Stimulated activated CD4-positive, alpha-beta T cell treated with anti-CD3 and anti-CD28 coated beads, Interleukin-4, amount 100 ng/mL, for 1 hour (primary cell): ENCODE results near the gene KCNJ14.
A peak's percentile ranks its signal among the peaks of the same experiment; 100 is the strongest.

ENCODE experiments used
- DNase-seq: peaks from one replicate; pipeline ENCODE4 v3.0.0-alpha.2; 2020

KCNJ14 gene

DNA sequence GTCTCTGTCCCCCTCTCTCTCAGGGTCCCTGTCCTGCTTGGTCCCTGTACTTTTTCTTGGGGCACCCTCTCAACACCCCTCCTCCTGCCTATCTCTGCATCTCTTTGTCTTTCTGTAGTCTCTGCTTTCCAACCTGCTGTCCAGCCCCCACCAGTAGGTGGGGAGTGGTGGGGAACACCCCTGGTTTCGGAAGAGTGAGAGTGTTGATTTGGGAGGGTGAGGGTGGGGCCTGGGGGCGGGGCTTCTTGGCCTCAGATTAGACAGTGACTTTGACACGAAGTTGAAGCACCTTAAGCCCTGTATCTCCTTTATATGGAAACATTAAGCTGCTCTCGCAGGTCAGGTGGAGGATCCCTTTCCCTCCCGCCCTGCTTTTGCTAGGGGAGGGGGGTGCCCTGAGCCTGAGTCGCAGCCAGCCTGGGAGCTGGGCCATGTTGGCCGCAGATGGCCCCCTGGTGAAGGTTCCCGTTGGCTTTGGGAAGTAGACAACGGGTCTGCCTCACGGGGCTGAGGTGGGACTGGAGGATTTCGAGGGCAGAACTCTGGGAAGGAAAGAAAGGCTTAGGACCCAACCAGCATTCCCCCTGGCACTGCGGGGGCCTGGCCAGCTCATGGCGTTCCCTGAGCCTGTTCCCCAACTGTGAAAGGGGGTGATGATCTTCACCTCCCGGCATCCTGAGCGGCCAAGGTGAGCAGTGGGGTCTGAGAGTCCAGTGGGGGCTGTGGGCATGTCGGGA, at the start of gene KCNJ14:
KCNJ14 (plus strand) TSS at position 404 of the 737 bp plus-strand sequence. CDS start 6,151 bp downstream, outside the sequence.
- no peak for DNase-seq

DNA sequence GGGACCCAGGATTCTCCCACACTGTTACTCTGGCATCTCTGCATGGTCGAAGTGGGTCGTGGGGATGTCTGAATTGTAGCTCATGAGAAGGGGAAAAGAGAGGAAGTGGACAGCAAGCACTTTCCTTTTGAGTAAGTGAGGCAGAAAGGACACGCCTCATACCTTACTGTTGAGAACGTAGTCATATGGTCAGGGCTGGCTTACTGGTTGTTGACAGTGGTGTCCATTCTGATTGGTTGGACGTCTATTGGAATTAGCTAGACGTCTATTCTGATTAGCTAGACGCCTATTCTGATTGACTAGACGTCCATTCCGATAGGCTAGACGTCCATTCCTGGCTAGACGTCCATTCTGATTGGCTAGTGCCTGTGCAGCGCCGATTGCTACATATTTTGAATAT, 49.5 kb upstream of the KCNJ14 start:
- DNase-seq = no peak

DNA sequence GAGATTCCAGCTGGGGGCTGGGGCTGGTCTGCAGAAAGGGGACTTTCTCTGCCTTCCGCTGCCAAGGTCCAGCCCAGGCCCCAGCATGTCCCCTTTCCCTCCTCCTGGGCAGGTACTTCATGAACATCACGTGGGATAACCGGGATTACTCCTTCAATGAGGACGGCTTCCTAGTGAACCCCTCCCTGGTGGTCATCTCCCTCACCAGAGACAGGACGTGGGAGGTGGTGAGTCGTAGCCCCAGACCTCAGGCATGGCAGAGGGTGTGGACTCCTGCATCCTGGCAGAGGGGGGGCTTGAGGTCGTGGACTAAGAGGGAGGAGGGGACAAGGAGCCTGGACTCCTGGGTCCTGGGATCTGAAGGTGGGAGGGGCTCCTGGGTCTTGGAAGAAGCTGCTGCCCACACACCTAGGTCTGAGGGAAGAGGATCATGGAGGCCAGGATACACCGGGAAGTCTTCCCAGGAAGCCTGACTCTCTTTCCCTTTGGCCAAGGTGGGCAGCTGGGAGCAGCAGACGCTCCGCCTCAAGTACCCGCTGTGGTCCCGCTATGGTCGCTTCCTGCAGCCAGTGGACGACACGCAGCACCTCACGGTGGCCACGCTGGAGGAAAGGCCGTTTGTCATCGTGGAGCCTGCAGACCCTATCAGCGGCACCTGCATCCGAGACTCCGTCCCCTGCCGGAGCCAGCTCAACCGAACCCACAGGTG, 41.3 kb upstream of the KCNJ14 start:
- no peak for DNase-seq

DNA sequence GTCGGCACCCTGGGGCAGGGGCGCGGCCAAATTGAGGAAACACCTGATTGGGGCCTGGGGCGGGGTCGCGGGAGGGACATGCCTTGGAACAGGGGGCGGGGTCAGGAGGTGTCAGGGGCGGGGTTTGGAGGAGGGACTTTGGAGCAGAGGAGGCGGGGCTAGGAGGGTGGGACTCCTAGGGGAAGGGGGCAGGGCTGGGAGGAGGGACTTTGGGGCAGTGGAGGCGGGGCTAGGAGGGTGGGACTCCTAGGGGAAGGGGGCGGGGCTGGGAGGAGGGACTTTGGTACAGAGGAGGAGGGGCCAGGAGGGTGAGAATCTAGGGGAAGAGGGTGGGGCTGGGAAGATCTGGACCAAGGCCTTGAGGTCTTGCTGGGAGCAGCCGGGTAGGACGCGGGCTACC, 40.0 kb upstream of the KCNJ14 start:
- peak; percentile 67 for DNase-seq

GRCh38 chr19:48415806-48416221, 39.6 kb upstream of the KCNJ14 start:
- no peak for DNase-seq

DNA sequence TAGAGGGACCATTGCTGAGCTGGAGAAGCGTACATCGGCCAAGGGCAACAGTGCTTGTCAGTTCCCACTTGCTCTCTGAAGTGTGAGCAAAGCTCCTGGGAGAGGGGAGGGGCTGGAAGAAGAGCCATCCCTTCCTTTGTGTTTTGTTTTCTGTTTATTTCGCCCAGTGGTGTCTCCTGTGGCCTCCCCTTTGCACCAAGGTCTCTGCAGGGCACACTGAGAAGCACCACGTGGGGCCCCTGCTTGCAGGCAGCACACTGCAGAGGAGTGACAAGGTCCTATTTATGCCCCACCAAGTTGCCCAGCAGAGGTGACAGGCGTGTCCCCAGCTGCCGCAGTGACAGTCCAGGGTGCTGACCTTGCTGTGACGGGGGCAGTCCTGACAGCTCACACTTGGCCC, 38.0 kb upstream of the KCNJ14 start:
- no peak for DNase-seq

GRCh38 chr19:48418317-48419064, 36.9 kb upstream of the KCNJ14 start:
- no peak for DNase-seq

- peak; percentile 65 for DNase-seq
Measured at GRCh38 chr19:48419158-48419920, 36.0 kb upstream of the KCNJ14 start.

- no peak for DNase-seq
Measured at GRCh38 chr19:48421548-48421947, 33.8 kb upstream of the KCNJ14 start.

DNA sequence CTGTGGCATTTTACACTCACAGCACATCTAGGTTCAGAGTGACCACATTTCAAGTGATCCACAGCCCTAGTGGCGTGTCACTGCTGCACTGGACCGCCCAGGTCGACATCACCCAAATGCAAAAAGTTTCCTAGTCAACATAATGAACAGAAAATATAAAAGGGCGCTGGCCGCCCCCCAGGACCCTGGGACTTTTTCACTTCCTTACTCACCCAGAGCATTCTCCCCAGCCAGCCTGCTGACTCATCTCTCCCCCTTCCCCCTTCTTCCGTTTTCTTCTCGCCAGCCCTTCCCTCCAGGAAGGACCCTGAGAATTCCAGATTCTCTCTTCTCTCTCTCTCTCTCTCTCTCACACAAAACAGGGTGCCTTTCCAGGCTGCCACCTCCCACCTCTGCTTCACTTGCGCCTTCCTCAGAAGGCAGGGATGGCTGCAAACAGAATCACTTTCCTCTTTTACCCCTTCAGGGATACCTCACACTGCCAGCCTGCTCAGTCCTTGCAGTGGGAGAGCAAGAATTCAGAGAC, 30.6 kb upstream of the KCNJ14 start:
- no peak for DNase-seq

DNA sequence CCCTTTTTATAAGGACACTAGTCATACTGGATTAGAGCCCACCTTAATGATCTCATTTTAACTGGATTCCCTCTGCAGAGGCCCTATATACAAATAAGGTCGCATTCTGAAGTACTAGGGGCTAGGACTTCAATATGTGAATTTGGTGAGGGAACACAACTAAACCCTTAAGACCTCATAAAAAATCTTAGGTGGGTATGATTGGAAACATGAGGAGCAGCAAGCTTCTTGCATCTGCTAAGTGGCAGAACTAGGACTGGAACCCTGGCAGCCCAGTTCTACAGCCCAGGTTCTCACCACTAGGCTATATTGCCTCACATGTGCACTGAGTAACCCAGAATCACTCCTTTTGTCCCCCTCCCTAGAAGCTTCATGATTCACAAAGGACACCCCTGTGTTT, 26.7 kb upstream of the KCNJ14 start:
- DNase-seq = no peak

GRCh38 chr19:48433337-48433736, 22.0 kb upstream of the KCNJ14 start:
- no peak for DNase-seq

- no peak for DNase-seq
Measured at GRCh38 chr19:48436586-48436985, 18.8 kb upstream of the KCNJ14 start.

DNA sequence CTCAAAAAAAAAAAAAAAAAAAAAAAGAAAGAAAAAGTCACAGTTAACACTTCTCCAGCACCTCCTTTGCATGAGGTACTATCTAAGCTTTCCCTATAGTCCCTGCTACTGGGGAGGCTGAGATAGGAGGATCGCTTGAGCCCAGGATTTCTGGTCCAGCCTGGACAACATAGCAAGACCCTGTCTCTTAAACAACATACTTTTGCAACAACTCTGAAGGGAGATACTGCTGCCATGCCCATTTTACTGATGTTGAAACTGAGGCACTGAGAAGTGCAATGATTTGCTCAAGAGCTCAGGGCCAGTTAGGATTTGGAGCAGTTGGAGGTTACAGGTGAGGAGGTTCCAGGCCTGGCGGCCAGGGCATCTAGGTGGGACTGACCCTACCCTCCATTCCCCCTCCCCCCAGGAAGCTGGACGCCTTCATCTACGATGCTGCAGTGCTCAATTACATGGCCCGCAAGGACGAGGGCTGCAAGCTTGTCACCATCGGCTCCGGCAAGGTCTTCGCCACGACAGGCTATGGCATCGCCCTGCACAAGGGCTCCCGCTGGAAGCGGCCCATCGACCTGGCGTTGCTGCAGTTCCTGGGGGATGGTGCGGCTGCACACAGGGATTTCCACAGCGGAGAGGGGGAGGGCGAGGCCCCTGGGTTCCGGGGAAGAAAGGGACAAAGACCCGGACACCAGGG, 13.9 kb upstream of the KCNJ14 start:
- DNase-seq = no peak

GRCh38 chr19:48442116-48443035, 13.0 kb upstream of the KCNJ14 start:
- no peak for DNase-seq

- no peak for DNase-seq
Measured at GRCh38 chr19:48443256-48443655, 12.1 kb upstream of the KCNJ14 start.

- DNase-seq = no peak
Measured at GRCh38 chr19:48443731-48444128, 11.6 kb upstream of the KCNJ14 start.

DNA sequence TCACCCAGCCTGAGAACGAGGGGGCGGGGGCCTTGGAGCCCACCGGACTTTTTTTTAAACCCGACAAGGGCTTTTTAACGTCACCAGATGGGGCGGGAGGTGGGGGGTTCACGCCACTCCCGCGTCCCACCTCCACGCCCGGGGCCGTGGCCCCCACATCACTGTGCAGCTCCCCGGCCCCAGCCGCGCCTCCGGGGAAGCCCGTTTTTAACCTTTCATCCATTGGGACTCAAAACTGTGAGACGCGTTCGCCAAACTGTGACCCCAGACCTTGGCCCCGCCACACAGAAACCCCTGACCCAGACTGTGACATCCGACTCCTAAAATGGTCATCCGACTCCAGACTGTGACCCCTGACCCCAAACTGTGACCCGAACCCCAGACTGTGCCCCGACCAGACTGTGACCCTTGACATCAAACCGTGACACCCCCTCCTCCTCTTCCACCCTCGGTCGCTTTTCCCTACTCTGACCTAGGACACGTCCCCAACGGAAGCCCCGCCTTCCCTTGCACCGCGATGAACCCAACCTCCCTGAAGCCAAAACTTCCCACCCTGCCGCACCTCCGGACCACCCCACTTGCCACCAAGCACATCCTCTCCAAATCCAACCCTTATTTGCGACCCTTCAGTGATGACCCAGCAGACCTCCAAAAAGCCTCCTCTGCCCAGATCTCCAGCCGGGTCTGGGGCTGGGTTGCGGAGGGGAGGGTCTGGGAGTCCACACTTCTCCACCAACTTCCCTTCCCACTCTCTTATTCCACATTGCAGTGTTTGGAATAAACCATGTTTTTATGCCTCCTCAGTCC, 11.0 kb upstream of the KCNJ14 start:
- no peak for DNase-seq

GRCh38 chr19:48444936-48445200, 10.5 kb upstream of the KCNJ14 start:
- no peak for DNase-seq

DNA sequence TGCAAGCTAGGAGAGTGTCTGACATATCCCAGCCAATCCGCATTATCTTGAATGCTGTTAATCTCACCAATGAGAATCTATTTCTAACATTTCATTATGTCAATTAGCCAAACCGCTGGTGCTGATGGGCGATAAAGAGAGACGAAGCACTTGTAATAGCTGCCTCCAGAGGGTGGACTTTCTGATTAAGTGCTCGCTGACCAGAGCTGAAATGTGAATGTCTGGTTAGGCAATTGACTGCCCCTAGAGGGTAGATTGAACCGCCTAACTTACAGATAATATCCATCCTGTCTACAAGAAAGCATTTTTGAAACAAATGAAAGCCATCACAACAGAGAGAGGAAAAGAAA, 10.1 kb upstream of the KCNJ14 start:
- DNase-seq = no peak
